HepG2 (cell line): ENCODE data around the gene SLC35F6. TPM values are rescaled to one million over a fixed set of nuclear protein-coding genes. Genes with fewer than 3 reads are reported as not detected.

Experiments used
- AKAP8 ChIP-seq: sonication (generic); formaldehyde crosslinking; IDR thresholded peaks from 2 replicates; pipeline ENCODE4 v1.5.1; 2020; ENCODE audit warnings: mild to moderate bottlenecking, missing genetic modification reagents
- ATF2 ChIP-seq: sonication (generic); formaldehyde crosslinking; IDR thresholded peaks from 2 replicates; pipeline ENCODE4 v1.4.0; 2020; ENCODE audit warnings: missing genetic modification reagents
- ATM ChIP-seq: fragments of 450-650 bp; IDR thresholded peaks from 2 replicates; pipeline ENCODE4 v1.7.1; 2017; ENCODE audit warnings: mild to moderate bottlenecking, borderline replicate concordance
- CAMTA2 ChIP-seq: sonication (generic); formaldehyde crosslinking; IDR thresholded peaks from 2 replicates; pipeline ENCODE4 v1.4.0; 2020; ENCODE audit warnings: mild to moderate bottlenecking, missing genetic modification reagents, borderline replicate concordance
- JARID2 ChIP-seq: sonication (generic); formaldehyde crosslinking; IDR thresholded peaks from 2 replicates; pipeline ENCODE4 v1.8.1; 2023; ENCODE audit warnings: missing genetic modification reagents, inconsistent platforms; ENCODE audit not compliant: insufficient replicate concordance
- LBX2 ChIP-seq: sonication (generic); formaldehyde crosslinking; IDR thresholded peaks from 2 replicates; pipeline ENCODE4 v1.5.0; 2020; ENCODE audit warnings: missing genetic modification reagents, mild to moderate bottlenecking, borderline replicate concordance
- NAIF1 ChIP-seq: sonication (generic); formaldehyde crosslinking; IDR thresholded peaks from 2 replicates; pipeline ENCODE4 v1.5.0; 2020; ENCODE audit warnings: mild to moderate bottlenecking, missing genetic modification reagents, borderline replicate concordance
- NKX3-1 ChIP-seq: sonication (generic); formaldehyde crosslinking; IDR thresholded peaks from 2 replicates; pipeline ENCODE4 v1.5.0; 2020; ENCODE audit warnings: missing genetic modification reagents
- POLR2G ChIP-seq: fragments of 200-400 bp; formaldehyde crosslinking; IDR thresholded peaks from 2 replicates; pipeline ENCODE4 v1.6.1; 2018; ENCODE audit warnings: mild to moderate bottlenecking, low read depth, low read length, moderate library complexity
- SAFB2 ChIP-seq: sonication (generic); formaldehyde crosslinking; IDR thresholded peaks from 2 replicates; pipeline ENCODE4 v1.5.1; 2020; ENCODE audit warnings: missing genetic modification reagents, low read depth, mild to moderate bottlenecking, borderline replicate concordance
- SATB2 ChIP-seq: sonication (generic); formaldehyde crosslinking; IDR thresholded peaks from 2 replicates; pipeline ENCODE4 v1.5.0; 2020; ENCODE audit warnings: missing genetic modification reagents
- SP4 ChIP-seq: sonication (generic); formaldehyde crosslinking; IDR thresholded peaks from 2 replicates; pipeline ENCODE4 v1.8.1; 2023; ENCODE audit warnings: mild to moderate bottlenecking, missing genetic modification reagents
- TBL1XR1 ChIP-seq: fragments of 150-350 bp; IDR thresholded peaks from 2 replicates; pipeline ENCODE4 v1.6.1; 2014; ENCODE audit warnings: borderline replicate concordance, low read length; ENCODE audit not compliant: partially characterized antibody
- TBP ChIP-seq: sonication (generic); formaldehyde crosslinking; IDR thresholded peaks from 2 replicates; pipeline ENCODE4 v1.5.0; 2020; ENCODE audit warnings: missing genetic modification reagents
- U2AF1 ChIP-seq: fragments of 200-400 bp; formaldehyde crosslinking; optimal IDR thresholded peaks from 2 replicates; pipeline ENCODE3; 2017; ENCODE audit warnings: mild to moderate bottlenecking, low read depth, low read length
- YEATS4 ChIP-seq: sonication (generic); formaldehyde crosslinking; IDR thresholded peaks from 2 replicates; pipeline ENCODE4 v1.4.0; 2020; ENCODE audit warnings: missing genetic modification reagents, borderline replicate concordance
- ZBTB1 ChIP-seq: sonication (generic); formaldehyde crosslinking; IDR thresholded peaks from 2 replicates; pipeline ENCODE4 v1.4.0; 2020; ENCODE audit warnings: missing genetic modification reagents, borderline replicate concordance
- ZBTB3 ChIP-seq: sonication (generic); formaldehyde crosslinking; IDR thresholded peaks from 2 replicates; pipeline ENCODE4 v1.4.0; 2020; ENCODE audit warnings: low read depth, mild to moderate bottlenecking, moderate library complexity, missing genetic modification reagents, borderline replicate concordance
- ZNF142 ChIP-seq: sonication (generic); formaldehyde crosslinking; IDR thresholded peaks from 2 replicates; pipeline ENCODE4 v1.4.0; 2020; ENCODE audit warnings: missing genetic modification reagents
- polyA plus RNA-seq, 8 experiments: library from polyadenylated mRNA; depleted of rRNA in 3 of 8; stranded (reverse) in 7 of 8; unstranded in 1 of 8; fragments of >200 nt; fragmentation: Illumina TruSeq in 4 of 8; extraction: Trizol in 4 of 8; gene quantifications; 2 replicates each; pipeline versions ENCODE4 v1.2.1 to v1.2.3, GENCODE V29; 2011 to 2016; ENCODE audit warnings: low read depth in 4 of 8, missing spikeins in 1 of 8, mixed read lengths in 1 of 8; ENCODE audit not compliant: insufficient read depth in 1 of 8
- total RNA-seq, 5 experiments: library from RNA; depleted of rRNA; stranded (reverse); fragments of >200 nt; fragmentation: Illumina TruSeq; extraction: Trizol; gene quantifications; 2 replicates each; pipeline ENCODE4 v1.2.3, GENCODE V29; 2016; ENCODE audit warnings: low read depth in 1 of 5

Gene SLC35F6
- total and polyA plus RNA-seq, 2 of the 13 experiments (the other 11 are each of a cell fraction or from before 2014, with no cell fraction given), result 15.2 to 21.2 TPM

- TF ChIP-seq LBX2 (CRISPR knock-in tag) (no peak), SP4 (CRISPR knock-in tag) (no peak), AKAP8 (CRISPR knock-in tag) (no peak), NKX3-1 (CRISPR knock-in tag) (no peak), SATB2 (no peak), JARID2 (CRISPR knock-in tag) (no peak), U2AF1 (no peak), SAFB2 (CRISPR knock-in tag) (no peak), TBP (no peak), CAMTA2 (no peak), ATF2 (CRISPR knock-in tag) (no peak), ZBTB1 (CRISPR knock-in tag) (no peak), POLR2G (no peak), ATM (no peak), NAIF1 (CRISPR knock-in tag) (no peak), ZNF142 (CRISPR knock-in tag) (no peak), ZBTB3 (CRISPR knock-in tag) (no peak), YEATS4 (CRISPR knock-in tag) (no peak), TBL1XR1 (peak; percentile 21)
These were observed 8.2 kb downstream of the SLC35F6 start (continued) for GRCh38 chr2:26772064-26773001.
